Activated CD8-positive, alpha-beta T cell treated with anti-CD3 and anti-CD28 coated beads for 36 hours (primary cell): ENCODE measurements around the gene AOPEP. TPM values are rescaled to one million over a fixed set of nuclear protein-coding genes. Genes with fewer than 3 reads are reported as not detected.

ENCODE experiments used
- ATAC-seq: fragments of 200-7000 bp; cut with Tn5 transposase; one replicate; pipeline ENCODE4 v1.10.0; 2021; ENCODE audit warnings: mild to moderate bottlenecking, moderate library complexity
- CTCF ChIA-PET: fragments of 350-600 bp; sonication (Branson Sonifier 250); formaldehyde crosslinking; loops from one replicate; lab custom pipeline; 2021; ENCODE audit warnings: antibody characterized with exemption; lab: Charles Lee
- POLR2A ChIA-PET: fragments of 350-600 bp; sonication (Branson Sonifier 250); formaldehyde crosslinking; loops from one replicate; lab custom pipeline; 2021; ENCODE audit warnings: antibody characterized with exemption; lab: Charles Lee
- DNase-seq: peaks from one replicate; pipeline ENCODE4 v3.0.0-alpha.2; 2020
- H3K27ac Mint-ChIP-seq: one replicate; pipeline ENCODE4 v1.8.0; 2021; ENCODE audit warnings: mild to moderate bottlenecking, mixed read lengths
- H3K27me3 Mint-ChIP-seq: one replicate; pipeline ENCODE4 v1.8.0; 2021; ENCODE audit warnings: mixed read lengths
- H3K36me3 Mint-ChIP-seq: one replicate; pipeline ENCODE4 v1.8.0; 2021; ENCODE audit warnings: low read depth, mixed read lengths
- H3K4me1 Mint-ChIP-seq: one replicate; pipeline ENCODE4 v1.8.0; 2021; ENCODE audit warnings: low read depth, mixed read lengths
- H3K4me3 Mint-ChIP-seq: one replicate; pipeline ENCODE4 v1.8.0; 2021; ENCODE audit warnings: mild to moderate bottlenecking, moderate library complexity, mixed read lengths
- H3K9me3 Mint-ChIP-seq: one replicate; pipeline ENCODE4 v1.8.0; 2021; ENCODE audit warnings: mixed read lengths
- intact Hi-C: fragments of 100-400 bp; cut with micrococcal nuclease; formaldehyde crosslinking; loops from one replicate; pipeline ENCODE4 v1.10.0; 2022
- total RNA-seq, 2 experiments: library from RNA; stranded (reverse); gene quantifications; one replicate each; pipeline ENCODE4 v1.2.3, GENCODE V29; 2021
- TF ChIP-seq, protein P1 (sequence below): fragments of 200-600 bp; IDR thresholded peaks from one replicate; pipeline ENCODE4 v1.8.0; 2022; ENCODE audit warnings: antibody characterized with exemption, mild to moderate bottlenecking

Gene AOPEP
- total RNA-seq, 2 experiments from 2014 or later, result 7.1 to 8.7 TPM

DNA sequence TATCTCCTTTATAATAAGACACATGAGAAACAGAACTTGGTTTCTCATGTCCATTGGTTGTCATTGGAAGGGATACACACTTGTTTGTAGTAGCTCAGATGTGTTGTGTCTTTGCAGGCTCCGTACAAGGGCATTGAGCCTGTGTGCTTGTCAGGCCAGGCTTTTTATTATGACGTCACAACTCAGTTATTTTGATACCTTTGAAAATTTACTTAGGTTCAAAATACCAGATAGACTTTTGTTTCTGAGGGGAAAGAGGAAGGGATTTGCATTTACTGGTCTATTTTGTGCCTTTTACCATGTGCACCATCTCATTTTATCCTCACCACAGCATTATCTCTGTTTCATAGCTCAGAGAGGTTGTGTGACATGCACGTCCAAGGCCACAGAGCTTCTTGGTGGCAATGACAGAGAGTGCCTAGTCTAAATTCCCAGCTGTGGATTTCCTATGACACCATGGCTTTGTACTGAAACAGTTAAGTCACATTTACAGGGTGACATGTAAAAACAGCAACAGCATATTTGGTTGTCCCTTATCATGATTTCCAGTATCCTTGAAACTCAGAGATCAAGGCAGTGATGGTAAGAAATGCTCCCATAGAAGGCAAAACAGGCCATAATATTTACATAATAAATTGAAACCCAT is 268.7 kb downstream of the AOPEP start:
- CTCF ChIA-PET, result interaction anchor here (0.6 kb wide), 1 partner anchor 45 kb away, joined by 3 read pairs; no protein-coding TSS in a partner anchor
- POLR2A ChIA-PET, result interaction anchor here (0.6 kb wide), 1 partner anchor 17 kb away, joined by 3 read pairs; no protein-coding TSS in a partner anchor

DNA sequence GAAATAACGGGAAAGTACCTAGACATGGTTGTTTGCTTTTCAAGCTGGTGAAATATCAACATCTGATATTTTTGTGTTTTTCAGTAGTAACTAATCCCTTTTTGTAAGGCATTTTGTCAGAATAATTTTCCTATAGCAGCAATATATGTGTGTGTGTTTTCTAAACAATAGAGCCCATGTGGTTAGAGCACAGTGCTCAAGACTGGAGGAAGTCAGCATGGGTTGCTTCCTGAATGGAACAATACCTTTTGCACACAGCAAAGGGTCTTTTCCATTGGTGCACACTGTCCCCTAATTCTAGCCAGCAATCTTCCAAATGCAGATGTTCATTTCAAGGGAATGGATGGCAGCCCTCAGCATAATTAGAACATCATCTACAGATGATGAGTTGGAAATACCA is 270.1 kb downstream of the AOPEP start:
- DNase-seq (no peak), ATAC-seq (no peak)
- ChIA-PET CTCF (no interaction called here), POLR2A (no interaction called here)
- Mint-ChIP-seq H3K4me3 (no peak overlapping the region), H3K27ac (no peak overlapping the region), H3K27me3 (peaks cover 12% of the 10 kb centered on the region), H3K9me3 (no peaks in the 10 kb centered on the region), H3K36me3 (no peaks in the 10 kb centered on the region), H3K4me1 (no peaks in the 10 kb centered on the region)
- TF ChIP-seq, protein P1, sequence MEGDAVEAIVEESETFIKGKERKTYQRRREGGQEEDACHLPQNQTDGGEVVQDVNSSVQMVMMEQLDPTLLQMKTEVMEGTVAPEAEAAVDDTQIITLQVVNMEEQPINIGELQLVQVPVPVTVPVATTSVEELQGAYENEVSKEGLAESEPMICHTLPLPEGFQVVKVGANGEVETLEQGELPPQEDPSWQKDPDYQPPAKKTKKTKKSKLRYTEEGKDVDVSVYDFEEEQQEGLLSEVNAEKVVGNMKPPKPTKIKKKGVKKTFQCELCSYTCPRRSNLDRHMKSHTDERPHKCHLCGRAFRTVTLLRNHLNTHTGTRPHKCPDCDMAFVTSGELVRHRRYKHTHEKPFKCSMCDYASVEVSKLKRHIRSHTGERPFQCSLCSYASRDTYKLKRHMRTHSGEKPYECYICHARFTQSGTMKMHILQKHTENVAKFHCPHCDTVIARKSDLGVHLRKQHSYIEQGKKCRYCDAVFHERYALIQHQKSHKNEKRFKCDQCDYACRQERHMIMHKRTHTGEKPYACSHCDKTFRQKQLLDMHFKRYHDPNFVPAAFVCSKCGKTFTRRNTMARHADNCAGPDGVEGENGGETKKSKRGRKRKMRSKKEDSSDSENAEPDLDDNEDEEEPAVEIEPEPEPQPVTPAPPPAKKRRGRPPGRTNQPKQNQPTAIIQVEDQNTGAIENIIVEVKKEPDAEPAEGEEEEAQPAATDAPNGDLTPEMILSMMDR, result no peak
- intact Hi-C loops, result no loop called here

More for the DNA sequence above, 268.7 kb downstream of the AOPEP start:
- intact Hi-C loops, result no loop called here
- Mint-ChIP-seq H3K4me3 (no peak overlapping the region), H3K27me3 (peaks cover 7% of the 10 kb centered on the region), H3K9me3 (no peaks in the 10 kb centered on the region), H3K36me3 (no peaks in the 10 kb centered on the region), H3K27ac (no peak overlapping the region), H3K4me1 (no peaks in the 10 kb centered on the region)
- ATAC-seq (no peak), DNase-seq (no peak)
- TF ChIP-seq, protein P1, result no peak

DNA sequence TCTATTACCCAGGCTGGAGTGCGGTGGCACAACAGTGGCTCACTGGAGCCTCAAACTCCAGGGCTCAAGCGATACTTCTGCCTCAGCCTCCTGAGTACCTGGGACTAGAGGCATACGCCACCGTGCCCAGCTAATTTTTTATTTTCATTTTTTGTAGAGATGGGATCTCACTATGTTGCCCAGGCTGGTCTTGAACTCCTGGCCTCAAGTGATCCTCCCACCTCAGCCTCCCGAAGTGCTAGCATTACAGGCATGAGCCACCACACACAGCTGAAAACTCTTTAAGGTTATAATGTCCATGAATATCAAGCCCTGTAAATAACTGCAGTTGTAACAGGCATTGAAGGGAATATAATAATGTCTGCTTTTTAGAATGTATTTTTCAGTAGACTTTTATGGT is 271.2 kb downstream of the AOPEP start:
- Mint-ChIP-seq H3K9me3 (no peaks in the 10 kb centered on the region), H3K4me1 (no peaks in the 10 kb centered on the region), H3K36me3 (no peaks in the 10 kb centered on the region), H3K4me3 (no peak overlapping the region), H3K27me3 (peaks cover 20% of the 10 kb centered on the region), H3K27ac (no peak overlapping the region)
- CTCF ChIA-PET, result no interaction called here
- DNase-seq (no peak), ATAC-seq (no peak)
- intact Hi-C loops, result no loop called here
- POLR2A ChIA-PET, result no interaction called here
- TF ChIP-seq, protein P1, result no peak

- H3K4me1 Mint-ChIP-seq, result peaks cover 4% of the 10 kb centered on the region
- H3K27ac Mint-ChIP-seq, result no peak overlapping the region
- ChIA-PET CTCF (no interaction called here), POLR2A (no interaction called here)
- ATAC-seq (no peak), DNase-seq (no peak)
- no peak overlapping the region for H3K4me3 Mint-ChIP-seq
- no peaks in the 10 kb centered on the region for H3K36me3 Mint-ChIP-seq
- H3K27me3 Mint-ChIP-seq, result peaks cover 32% of the 10 kb centered on the region
- H3K9me3 Mint-ChIP-seq, result no peaks in the 10 kb centered on the region
- intact Hi-C loops, result no loop called here
- TF ChIP-seq, protein P1, result no peak
These were observed 273.3 kb downstream of the AOPEP start for GRCh38 chr9:94999832-95000231.

- POLR2A ChIA-PET, result no interaction called here
- intact Hi-C loops, result no loop called here
- Mint-ChIP-seq H3K27me3 (peaks cover 34% of the 10 kb centered on the region), H3K4me1 (peaks cover 6% of the 10 kb centered on the region), H3K27ac (no peak overlapping the region), H3K36me3 (no peaks in the 10 kb centered on the region), H3K9me3 (no peaks in the 10 kb centered on the region), H3K4me3 (no peak overlapping the region)
- no peak for ATAC-seq
- CTCF ChIA-PET, result no interaction called here
- TF ChIP-seq, protein P1, result no peak
- DNase-seq, result no peak
These were observed 274.3 kb downstream of the AOPEP start for GRCh38 chr9:95000821-95001220.
